CD4-positive, alpha-beta T cell treated with Interleukin-2 at 100 ng/mL for 4 hours (primary cell): ENCODE data around the gene LRCH1.

Source experiments
- DNase-seq: peaks from one replicate; pipeline ENCODE4 v3.0.0-alpha.2; 2020; ENCODE audit warnings: low spot score

LRCH1 gene

GRCh38 chr13:46535002-46535401, 18.0 kb upstream of the LRCH1 start:
- DNase-seq, result no peak

DNA sequence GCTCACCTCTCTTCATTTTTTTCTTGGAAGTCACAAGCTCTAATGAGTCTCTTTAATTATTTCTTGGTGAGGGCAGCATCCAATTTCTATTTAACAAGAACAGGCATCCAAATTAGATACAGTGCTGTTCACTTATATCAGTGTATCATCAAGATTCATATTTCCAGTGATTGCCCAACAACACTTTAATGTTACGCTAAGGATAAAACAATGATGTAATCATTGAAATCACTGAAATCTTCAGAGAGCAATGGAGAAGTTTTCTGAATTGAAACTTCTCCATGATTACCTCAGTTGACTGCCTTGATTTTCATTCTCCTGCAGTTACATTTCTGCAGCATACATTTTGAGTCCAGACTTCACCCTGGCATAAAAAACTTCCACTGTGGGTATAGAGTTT, 17.1 kb upstream of the LRCH1 start:
- DNase-seq, result no peak

DNA sequence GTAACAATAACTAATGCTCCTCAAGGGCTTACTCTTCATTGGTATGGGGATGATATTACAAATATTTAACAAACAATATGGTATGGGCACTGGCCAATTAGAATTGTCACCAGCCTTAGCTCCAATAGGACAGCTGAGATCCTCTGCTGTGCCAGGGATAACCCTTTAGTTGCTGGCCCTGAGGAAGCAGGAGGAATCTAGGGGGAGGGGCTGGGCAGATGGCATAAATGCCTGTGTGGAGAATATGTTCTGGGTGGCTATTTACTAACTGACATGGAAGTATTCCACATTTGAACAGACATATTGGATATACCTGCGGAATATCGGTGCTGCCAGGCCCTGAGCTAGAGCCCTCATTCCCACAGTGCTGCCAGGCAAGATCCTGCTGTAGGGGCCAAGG, 16.6 kb upstream of the LRCH1 start:
- no peak for DNase-seq

- no peak for DNase-seq
Measured at GRCh38 chr13:46539231-46539630, 13.7 kb upstream of the LRCH1 start.

- DNase-seq, result no peak
Measured at GRCh38 chr13:46541210-46541609, 11.8 kb upstream of the LRCH1 start.

GRCh38 chr13:46542833-46543232, 10.1 kb upstream of the LRCH1 start:
- no peak for DNase-seq

- DNase-seq, result no peak
Measured at GRCh38 chr13:46543287-46543686, 9.7 kb upstream of the LRCH1 start.

DNA sequence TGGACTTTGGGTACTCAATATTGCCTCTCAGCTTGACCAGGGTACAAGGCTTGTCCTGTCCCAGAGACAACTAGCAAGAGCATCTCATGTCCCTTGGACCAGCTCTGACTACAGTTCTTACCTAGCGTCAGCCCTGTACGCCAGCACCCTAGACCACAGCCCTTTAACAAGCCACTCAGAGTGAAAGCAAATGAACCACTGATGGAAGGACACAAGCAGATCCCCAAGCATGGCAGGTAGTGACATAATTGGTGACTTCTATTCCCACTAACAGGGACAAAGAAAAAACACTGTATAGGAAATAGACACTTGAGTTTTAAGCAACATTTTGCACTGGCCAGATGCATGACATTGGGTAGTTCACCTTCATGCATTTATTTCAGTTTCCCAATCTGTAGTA, 8.8 kb upstream of the LRCH1 start:
- DNase-seq, result no peak

- DNase-seq, result no peak
Measured at GRCh38 chr13:46544811-46545210, 8.2 kb upstream of the LRCH1 start.

GRCh38 chr13:46546084-46546768, 6.7 kb upstream of the LRCH1 start:
- no peak for DNase-seq

GRCh38 chr13:46550822-46551221, 2.1 kb upstream of the LRCH1 start:
- DNase-seq, result no peak

GRCh38 chr13:46551410-46552302, 1.3 kb upstream of the LRCH1 start:
- DNase-seq, result peak; percentile 64

DNA sequence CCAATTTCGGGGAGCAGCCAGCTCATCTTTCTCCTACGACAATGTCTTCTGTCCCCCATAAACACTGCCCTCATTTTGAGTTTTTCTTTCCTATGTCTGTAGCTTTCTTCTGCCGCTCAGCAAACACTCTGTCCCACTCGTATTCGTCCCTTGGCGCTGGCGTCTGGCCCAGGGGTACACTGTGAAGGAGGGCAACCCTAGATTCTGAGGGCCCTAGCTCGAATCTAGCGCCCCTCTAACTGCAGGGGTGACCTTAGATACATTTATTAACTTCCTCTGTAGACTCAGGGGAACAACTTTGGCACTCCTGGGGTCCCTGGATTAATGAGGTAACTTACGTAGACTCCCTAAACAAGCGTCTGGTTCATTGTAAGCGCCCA, 677 bp upstream of the LRCH1 start:
- no peak for DNase-seq

GRCh38 chr13:46553521-46553885, 533 bp downstream of the LRCH1 start:
- DNase-seq, result no peak

GRCh38 chr13:46553886-46554858, 1.2 kb downstream of the LRCH1 start:
- peak; percentile 60 for DNase-seq

- peak; percentile 32 for DNase-seq
Measured at GRCh38 chr13:46554951-46555350, 2.0 kb downstream of the LRCH1 start.

- no peak for DNase-seq
Measured at GRCh38 chr13:46555722-46556417, 2.9 kb downstream of the LRCH1 start.

DNA sequence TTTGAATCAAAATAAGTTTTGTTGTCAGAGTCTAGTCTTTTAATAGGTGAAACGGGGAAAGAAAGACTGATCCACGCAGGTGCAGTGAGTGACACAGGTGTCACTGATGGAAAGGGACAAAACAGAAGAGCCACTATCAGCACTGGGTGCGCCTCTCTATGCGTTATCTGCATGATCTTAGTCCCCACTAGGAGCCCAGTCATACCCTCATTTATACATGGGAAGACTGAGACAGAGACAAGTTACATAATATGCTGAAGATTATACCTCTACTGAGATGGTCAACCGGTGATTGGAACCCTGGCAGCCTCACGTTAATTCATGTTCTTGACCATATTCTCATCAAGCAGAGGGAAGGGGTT, 3.4 kb downstream of the LRCH1 start:
- no peak for DNase-seq

- DNase-seq, result no peak
Measured at GRCh38 chr13:46559272-46559805, 6.4 kb downstream of the LRCH1 start.

DNA sequence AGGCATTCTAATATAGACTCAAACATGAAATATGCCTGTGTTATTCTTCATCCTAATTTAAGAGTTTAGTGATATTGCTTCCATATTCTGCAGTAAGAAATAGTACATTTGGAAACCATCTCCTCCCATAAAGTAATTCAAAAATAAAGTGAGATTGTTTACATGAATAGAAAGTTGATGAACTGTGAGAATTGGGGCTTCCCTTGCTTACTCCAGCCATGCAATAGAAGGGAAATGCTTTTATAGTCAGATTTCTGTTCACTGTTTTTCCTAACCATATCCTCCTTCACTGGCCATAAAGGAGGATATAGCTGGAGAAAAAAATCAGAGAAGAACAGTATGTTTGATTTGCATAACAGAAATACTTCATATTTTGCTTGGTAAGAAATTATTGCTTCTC, 7.8 kb downstream of the LRCH1 start:
- no peak for DNase-seq

DNA sequence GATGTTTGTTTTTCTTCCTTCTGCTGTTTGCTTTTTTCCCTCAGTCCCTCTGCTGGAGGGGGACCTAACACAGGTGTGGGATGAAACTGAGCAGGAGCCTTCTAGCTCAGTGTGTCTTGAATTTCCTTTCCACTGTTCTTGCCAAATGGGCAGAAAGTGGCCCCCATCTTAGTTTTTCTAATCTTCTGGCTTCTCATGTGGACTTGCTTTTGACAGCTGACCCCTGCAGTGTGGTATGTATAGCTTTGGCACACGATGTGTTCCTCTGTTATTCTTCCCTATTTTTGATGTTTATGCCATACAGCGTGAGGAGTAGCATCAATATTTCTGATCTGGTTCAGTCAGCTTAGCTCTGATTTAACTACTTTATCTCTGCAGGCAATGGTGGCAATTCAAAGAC, 8.3 kb downstream of the LRCH1 start:
- DNase-seq, result no peak

- no peak for DNase-seq
Measured at GRCh38 chr13:46561691-46562090, 8.7 kb downstream of the LRCH1 start.
